HG03060 (cell line): ENCODE data around the gene EGLN2.
"Not testable (repeated sequence)": the region's sequence is repeated elsewhere in the genome, so short reads cannot be mapped to it uniquely, and the experiment has no call there.

Experiments
- ATAC-seq: cut with Tn5 transposase; IDR thresholded peaks from one replicate; pipeline ENCODE4 v1.9.1; 2021; ENCODE audit warnings: low read depth, moderate number of reproducible peaks; ENCODE audit not compliant: unreplicated experiment

Gene EGLN2

DNA sequence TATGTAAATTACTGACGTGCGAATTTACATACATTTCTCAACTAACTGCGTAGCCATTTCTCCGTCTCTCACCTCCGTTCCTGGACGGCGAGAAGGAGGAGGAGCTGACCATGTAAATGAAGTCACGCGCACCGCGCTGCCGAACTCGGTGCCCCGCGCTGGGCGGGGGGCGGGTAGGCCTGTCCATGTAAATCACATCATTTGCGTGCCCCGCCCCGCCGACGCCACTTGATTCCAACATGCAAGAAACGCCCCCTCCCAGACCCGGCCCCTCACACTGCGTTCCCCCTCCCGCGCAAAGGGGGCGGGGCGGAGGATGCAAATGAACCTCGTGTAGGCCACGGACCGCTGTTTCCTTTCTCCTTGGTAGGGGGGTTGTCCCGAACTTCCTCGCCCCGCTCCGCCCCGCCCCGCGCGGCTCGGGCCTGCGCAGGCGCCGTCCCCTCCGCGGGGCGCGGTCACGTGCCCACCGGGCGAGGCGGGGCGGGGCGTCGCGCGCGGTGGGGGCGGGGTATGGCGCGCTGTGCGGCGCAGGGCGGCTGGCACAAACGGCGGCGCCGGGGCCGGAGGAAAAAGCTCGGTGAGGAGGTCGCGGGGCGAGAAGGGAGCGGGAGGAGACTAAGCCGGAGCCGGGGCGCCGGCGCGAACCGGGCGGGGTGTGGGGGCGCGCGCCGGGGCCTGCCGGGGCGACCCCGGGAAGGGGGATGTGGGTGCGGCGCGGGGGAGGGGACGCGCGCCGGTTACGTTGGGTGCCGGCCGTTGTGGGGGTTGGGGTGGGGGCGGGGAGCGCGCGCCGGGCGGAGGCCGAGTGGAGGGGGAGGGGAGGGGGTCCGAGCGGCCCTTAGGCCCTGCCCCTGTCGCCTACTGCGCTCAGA is at the start of gene EGLN2:
EGLN2 (plus strand) TSS at position 509 of the 875 bp plus-strand sequence. CDS start 1,382 bp downstream, outside the sequence.
- ATAC-seq, result peak; percentile 62

DNA sequence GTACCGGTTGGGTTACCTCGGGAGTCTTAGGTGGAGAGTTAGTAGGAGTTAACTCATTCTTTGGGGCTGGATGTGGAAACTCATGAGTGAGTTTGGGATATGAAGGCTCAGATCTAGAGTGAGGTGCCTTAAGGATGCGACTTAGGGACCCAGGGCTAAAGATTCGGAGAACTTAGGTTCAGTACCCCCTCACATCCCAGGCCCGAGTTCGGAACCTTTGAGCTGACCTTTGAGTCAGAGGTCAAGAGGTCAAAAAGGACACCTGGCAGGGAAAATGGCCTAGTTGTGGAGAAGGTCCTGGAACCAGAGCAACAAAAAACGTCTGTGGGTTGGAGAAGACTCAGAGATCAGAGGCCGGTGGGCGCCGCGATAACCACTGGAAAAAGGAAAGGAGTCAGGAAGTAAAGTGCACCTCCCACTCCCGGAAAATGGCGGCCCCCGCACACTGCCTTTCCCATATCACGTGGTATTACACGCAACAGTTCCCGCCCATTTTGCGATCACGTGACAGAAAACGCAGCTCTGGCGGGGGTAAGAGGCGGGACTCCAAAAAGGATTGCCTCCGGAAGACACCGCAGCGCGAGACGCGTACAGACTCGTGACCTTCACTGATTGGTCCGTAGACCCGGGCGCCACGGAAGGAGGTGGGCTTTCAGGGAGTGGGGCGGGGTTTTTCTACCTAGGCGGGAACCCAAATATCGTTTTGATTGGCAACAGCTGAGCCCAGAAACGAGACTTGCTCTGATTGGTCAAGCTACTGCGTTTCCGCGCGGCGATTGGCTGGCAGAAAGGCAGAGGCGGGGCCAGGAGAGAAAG is 48.7 kb upstream of the EGLN2 start, which contains the start of gene ACTMAP:
ACTMAP (minus strand) TSS at position 420 of the 816 bp plus-strand sequence. CDS start 674 bp downstream, outside the sequence.
- ATAC-seq, result peak; percentile 61

DNA sequence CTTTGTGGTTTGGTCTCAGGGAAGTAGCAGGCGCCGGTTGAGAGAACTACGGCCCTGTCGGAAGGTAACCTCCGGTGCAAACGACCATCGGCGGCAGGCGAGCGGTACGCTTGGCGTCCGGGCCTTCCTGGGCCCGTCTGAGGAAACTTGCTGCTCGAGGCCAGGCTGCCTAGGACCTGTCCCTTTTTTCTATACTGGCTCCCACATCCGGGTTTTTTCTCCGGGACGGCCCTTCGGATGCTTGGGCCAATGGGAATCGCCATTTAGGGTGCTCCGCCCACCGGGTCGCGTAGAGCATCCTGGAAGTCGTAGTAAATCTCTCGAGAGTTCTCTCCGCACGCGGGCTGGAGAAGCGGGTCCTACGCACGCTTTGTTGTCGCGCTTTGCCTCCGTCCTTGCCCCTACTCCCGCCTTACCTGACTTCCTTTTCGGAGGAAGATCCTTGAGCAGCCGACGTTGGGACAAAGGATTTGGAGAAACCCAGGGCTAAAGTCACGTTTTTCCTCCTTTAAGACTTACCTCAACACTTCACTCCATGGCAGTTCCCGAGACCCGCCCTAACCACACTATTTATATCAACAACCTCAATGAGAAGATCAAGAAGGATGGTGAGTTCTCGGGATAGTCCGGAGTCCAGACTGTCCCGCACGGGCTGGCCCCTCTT is 48.0 kb upstream of the EGLN2 start, which contains the start of gene SNRPA:
SNRPA (plus strand) TSS at position 330 of the 664 bp plus-strand sequence; CDS start at position 536, 206 bp downstream.
- peak; percentile 40 for ATAC-seq

DNA sequence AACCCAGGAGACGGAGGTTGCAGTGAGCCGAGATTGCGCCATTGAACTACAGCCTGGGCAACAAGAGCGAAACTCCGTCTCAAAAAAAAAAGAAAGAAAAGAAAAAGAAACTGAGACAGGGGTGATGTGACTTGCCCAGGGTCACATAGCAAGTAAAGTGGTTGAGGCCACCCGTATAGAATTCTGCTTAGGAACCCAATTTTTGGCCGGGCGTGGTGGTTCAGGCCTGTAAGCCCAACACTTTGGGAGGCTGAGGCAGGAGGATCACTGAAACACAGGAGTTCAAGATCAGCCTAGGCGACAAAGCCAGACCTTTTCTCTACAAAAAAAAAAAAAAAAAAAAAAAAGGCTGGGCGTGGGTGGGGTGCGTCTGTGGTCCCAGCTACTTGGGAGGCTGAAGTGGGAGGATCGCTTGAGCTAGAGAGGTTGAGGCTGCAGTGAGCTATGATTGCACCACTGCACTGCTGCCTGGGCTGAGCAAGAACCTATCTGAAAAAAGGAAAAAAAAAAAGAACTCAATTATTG is 46.7 kb upstream of the EGLN2 start:
- no peak for ATAC-seq

DNA sequence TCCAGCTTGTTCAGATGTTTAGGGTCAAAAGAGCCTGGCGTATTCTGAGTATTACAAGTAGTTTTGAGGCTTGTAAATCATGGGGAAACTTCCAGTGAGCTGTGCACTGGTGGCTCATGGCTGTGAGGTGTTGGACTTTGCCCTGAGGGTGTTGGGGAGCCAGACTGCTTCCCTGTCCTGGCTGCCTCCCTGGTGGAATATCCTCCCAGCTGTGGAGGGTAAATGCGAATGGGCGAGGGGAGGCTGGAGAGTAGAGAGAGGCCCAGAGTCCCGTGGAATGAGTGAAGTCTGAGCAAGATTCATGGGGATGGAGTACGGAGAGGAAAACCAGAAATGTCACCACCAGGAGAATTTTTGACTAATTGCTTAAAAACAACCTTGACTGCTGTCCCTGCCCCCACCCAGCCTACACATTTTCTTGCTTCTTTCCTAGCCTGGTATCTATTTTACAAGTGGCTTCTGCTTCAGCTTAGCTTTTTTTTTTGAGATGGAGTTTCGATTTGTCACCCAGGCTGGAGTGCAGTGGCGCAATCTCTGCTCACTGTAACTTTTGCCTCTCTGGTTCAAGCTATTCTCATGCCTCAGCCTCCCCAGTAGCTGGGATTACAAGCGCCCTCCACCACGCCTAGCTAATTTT is 44.3 kb upstream of the EGLN2 start:
- no peak for ATAC-seq

DNA sequence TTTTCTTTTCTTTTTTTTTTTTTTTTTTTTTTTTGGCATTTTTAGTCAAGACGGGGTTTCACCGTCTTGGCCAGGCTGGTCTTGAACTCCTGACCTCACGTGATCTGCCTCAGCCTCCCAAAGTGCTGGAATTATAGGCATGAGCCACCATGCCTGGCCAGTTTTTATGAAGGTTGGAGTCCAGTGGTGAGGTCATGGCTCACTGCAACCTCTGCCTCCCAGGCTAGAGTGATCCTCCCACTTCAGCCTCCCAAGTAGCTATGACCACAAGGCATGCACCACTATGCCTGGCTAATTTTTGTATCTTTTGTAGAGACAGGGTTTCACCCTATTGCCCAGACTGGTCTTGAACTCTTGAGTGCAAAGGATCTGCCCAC is 43.8 kb upstream of the EGLN2 start:
- ATAC-seq, result no peak

DNA sequence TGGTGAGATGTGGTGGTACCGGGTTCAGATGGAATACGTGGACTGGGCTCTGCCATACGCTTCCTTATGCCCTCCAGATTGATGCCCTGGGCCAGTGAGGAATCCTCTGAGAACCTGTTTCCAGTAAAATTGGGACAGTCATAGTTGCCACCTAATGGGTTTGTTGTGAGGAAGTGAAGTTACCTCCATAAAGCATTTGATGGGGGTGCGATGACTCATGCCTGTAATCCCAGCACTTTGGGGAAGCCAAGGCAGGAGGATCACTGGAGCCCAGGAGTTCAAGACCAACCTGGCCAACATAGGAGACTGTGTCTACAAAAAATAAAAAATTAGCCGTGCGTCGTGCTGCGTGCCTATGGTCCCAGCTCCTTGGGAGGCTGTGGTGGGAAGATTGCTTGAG is 43.2 kb upstream of the EGLN2 start:
- ATAC-seq, result no peak

DNA sequence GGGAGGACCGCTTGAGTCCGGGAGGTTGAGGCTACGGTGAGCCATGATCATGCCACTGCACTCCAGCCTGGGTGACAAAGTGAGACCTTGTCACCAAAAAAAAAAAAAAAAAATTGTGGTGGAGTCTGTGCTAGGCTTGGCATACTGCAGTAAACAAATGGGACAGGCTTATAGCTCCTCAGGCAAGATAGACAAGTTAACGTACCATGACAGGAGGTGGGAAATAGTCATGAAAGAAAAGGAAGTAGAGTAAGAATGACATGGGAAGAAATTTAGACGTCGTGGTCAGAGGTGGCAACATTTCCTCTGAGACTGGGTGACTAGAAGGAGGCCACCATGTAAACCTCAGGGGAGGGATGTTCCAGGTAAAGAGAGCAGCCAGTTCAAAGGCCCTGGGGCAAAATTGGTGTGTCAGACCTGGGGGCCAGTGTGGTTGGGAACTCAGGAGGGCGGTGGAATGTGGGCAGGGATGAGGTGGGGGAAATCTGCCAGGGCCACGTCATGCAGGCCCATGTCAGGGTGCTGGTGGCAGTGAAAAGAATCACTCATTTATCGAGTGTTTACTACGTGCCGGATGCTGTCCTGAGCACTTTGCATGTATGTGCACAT is 42.4 kb upstream of the EGLN2 start:
- no peak for ATAC-seq

DNA sequence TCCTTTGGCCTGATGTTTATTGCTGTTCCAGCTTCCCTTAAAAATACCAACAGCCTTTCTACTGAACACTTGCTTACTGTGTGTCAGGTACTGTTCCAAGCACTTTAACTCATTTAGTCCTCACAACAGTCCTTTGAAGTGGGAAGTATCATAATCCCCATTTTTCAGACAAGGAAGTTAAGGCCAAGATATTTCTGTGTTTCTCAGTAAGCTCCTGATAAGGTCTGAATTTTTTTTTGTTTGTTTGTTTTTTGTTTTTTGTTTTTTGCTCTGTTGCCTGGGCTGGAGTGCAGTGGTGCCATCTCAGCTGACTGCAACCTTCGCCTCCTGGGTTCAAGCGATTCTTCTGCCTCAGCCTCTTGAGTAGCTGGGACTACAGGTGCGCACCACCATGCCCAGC is 40.5 kb upstream of the EGLN2 start:
- ATAC-seq, result no peak

DNA sequence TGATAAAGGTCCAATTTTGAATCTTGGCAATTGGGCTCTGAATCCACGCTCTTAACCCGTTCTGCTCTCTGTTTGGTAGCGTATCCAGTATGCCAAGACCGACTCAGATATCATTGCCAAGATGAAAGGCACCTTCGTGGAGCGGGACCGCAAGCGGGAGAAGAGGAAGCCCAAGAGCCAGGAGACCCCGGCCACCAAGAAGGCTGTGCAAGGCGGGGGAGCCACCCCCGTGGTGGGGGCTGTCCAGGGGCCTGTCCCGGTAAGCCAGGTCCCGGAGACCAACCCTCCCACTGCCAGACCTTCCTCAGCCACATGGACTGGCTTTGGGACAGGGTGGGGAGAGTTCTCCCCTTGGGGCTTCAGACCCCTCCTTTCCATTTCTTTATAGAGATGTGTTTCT is 39.6 kb upstream of the EGLN2 start:
- no peak for ATAC-seq

DNA sequence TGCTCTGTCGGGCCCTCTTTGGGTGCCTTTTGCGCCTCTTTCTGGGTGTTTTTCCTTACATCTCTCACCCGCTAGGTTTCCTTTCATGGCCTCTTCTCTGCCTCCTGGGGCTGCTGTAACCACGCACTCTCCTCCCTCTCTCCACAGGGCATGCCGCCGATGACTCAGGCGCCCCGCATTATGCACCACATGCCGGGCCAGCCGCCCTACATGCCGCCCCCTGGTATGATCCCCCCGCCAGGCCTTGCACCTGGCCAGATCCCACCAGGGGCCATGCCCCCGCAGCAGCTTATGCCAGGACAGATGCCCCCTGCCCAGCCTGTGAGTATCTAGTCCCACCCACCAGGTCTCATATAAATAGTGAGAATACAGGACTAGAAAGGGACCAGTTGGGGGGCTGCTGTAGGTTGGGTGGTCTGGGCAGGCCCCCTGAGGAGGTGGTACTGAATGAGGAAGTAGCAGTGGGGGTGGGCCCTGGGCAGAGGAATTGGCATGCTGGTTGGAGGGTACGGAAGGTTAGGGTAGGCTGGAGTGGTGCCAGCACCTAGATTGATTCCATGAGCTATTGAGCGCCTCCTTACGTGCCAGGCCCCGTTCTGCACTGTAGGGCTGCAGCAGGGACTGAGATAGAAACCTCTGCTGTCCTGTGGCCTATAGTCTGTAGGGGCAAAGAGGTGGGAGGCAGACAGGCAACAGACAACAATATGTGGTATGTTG is 36.1 kb upstream of the EGLN2 start:
- ATAC-seq, result no peak

DNA sequence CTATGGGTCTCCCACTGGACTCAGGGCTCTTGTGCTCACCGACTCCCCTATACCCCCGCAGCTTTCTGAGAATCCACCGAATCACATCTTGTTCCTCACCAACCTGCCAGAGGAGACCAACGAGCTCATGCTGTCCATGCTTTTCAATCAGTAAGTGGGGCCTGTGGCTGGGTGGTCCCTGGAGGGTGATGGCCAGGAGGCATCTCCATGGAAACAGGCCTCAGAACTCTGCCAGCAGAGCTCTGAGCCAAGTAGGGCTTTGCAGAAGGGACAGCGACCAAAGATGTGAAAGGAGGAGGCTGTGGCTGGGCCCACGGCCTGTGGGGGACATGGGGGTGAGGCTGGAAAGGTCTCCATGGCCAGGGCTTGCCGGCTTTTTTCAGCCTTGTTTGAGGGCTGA is 35.5 kb upstream of the EGLN2 start:
- ATAC-seq, result no peak

DNA sequence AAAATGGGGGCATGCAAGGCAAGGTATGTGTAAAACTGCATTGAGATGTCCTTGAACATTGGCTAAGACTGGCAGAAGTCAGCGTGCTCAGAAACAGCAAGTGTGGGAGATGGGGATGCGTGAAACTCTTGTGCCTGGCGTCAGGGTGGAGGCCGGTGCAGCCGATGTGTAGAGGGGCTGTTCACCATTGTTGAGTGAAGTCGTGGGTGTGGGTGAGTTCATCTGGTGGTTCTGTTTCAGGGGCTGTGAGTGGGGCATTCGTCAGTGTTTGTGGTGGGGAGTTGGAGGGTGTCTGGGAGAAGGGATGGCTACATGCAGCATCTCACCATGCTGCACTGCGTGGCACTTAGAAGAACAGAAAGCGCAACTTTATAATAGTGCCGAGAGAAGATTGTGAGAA is 35.0 kb upstream of the EGLN2 start:
- no peak for ATAC-seq

DNA sequence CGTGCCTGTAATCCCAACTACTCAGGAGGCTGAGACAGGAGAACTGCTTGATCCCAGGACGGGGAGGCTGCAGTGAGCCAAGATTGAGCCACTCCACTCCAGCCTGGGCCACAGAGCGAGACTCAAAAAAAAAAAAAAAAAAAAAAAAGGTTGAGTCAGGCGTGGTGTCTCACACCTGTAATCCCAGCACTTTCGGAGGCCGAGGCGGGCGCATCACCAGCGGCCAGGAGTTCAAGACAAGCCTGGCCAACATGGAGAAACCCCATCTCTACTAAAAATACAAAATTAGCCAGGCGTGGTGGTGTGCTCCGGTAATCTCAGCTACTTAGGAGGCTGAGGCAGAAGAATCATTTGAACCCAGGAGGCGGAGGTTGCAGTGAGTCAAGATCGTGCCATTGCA is 32.6 kb upstream of the EGLN2 start:
- ATAC-seq, result not testable (repeated sequence)

DNA sequence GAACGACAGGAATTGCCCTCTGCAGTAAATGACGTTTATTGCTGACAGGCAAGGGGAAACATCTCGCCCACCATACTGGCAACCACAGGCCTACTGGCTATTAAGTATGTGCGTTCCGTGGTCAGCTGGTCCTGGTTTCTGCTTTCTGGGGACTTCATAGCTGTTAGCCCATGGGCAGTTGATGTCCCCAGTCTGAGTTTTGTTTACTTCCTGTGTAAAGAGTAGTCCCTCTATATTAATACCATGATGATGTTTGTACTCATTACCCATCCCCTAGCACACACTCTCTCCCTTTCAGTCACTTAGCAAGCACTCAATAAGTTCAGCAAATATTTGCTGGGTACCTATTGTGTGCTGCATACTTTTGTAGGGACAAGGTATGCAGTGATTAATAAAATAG is 30.1 kb upstream of the EGLN2 start:
- ATAC-seq, result no peak

DNA sequence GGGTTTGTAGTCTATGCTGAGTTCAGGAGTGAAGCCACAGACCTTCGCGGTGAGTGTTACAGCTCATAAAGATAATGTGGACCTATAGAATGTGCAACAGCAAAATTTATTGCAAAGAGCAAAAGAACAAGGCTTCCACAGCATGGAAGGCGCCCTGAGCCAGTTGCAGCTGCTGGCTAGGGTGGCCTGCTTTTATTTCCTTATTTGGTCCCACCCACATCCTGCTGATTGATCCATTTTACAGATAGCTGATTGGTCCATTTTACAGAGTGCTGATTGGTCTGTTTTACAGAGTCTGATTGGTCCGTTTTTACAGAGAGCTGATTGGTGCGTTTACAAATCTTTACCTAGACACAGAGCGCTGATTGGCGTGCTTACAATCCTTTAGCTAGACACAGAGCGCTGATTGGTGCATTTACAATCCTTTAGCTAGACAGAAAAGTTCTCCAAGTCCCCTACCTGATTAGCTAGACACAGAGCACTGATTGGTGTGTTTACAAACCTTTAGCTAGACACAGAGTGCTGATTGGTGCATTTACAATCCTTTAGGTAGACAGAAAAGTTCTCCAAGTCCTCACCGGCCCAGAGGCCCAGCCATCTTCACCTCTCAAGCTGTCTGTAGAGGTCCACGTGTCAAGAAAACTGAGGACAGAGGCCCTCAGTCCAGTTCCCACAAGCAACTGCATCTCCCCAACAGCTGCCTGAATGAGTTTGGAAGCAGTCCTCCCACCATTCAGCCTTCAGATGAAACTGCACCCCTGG is 27.7 kb upstream of the EGLN2 start:
- not testable (repeated sequence) for ATAC-seq

DNA sequence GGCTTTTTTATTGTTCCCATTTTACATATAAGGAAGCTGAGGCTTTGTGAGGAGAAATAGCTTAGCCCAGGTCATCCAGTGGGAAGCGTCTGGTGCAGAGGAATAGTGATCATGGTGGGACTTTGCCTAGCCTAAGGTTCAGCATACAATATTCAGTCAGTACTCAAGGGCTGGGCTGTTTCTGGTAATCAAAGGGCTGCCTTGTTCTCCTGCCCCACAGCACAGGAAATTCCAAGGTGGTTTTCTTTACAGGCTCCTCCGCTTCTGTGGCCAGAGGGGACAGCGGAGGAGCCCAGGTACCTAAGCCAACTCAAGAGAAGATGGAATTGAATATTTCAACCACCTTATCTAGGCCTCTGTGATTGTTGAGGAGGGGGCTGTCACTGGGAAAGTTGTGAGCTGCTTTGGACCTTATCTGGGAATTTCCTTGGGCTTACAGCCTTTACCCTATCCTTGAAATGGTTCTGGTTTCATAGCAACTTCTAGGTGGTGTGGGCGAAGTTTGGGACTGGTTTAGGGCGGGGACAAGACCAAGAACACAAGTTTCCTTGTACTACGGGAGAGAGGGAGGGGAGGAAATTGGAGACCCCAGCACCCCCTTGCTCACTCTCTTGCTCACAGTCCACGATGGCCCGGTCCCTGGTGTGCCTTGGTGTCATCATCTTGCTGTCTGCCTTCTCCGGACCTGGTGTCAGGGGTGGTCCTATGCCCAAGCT is 23.9 kb upstream of the EGLN2 start, which contains the start of gene MIA:
MIA (plus strand) TSS at position 606 of the 716 bp plus-strand sequence; CDS start at position 628, 22 bp downstream.
- ATAC-seq, result no peak

DNA sequence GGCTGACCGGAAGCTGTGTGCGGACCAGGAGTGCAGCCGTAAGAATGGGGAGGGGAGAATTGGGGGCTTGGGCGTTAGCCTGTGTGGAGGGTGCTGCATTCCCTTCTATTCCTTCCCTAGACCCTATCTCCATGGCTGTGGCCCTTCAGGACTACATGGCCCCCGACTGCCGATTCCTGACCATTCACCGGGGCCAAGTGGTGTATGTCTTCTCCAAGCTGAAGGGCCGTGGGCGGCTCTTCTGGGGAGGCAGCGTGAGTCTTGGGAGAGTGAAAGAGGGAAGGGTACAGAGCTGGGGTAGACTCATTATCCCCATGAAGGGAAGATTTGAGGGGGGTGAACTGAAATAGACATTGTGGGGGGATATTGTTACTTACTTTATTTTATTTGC is 23.4 kb upstream of the EGLN2 start:
- ATAC-seq, result no peak
